Fibroblast of lung (primary cell): ENCODE results near the gene COLEC12.

ENCODE experiments used
- CTCF ChIP-seq, 2 donors: IDR thresholded peaks in 1 of 2; conservative IDR thresholded peaks in 1 of 2; 1 replicate in 1 of 2; 2 replicates in 1 of 2; pipeline ENCODE4 v1.5.1; 2011 to 2012; ENCODE audit warnings: low read length in 2 of 2, control low read depth in 1 of 2, inconsistent platforms in 1 of 2, low read depth in 1 of 2, mild to moderate bottlenecking in 1 of 2
- EZH2 ChIP-seq: IDR thresholded peaks from 2 replicates; pipeline ENCODE4 v1.5.1; 2012; ENCODE audit warnings: low read length, control low read depth, mild to moderate bottlenecking; ENCODE audit errors: missing control alignments

DNA sequence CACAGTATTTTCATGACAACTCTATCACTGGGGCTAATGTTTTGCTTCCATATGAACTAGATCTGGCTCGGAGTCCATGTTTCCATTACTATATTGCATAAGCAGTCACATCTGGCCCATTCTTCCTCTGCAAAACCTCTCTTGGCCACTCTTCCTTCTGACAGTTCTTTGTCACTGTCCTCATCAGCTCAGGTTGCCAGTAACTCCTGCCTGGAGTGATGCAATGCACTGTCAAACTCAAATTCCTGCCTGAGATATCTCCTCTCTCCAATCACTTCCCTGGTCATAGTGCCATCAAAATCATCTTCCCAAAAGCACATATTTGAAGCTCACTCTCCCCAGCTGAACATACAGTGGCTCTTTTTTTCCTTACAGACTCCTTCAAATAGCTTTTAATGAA, 66.1 kb downstream of the COLEC12 start:
- TF ChIP-seq EZH2, result no peak
- TF ChIP-seq CTCF (conservative IDR thresholded peaks at IDR 0.05 in 1 of 2, IDR thresholded peaks at IDR 0.05 in 1 of 2; ENCODE audit: low read depth in 1 of 2, low read length in 2 of 2), result no peak
